ENCODE data around the gene ZNF512B. TPM values are rescaled to one million over a fixed set of nuclear protein-coding genes. Genes with fewer than 3 reads are reported as not detected.

The ZNF512B gene
- total and polyA plus RNA-seq, 2 experiments from 2014 or later = 6.1 to 28.8 TPM

- Histone ChIP-seq H3K27ac (ENCODE audit: low read depth) (0 out of 2 replicates have a peak overlapping the region, but pooled peaks have one; percentile 14), H3K36me3 (ENCODE audit: insufficient read depth) (peaks cover 4% of the 10 kb centered on the region; the same call in 1 of the 2 replicates), H2AFZ (no peak overlapping the region), H3K9me2 (ENCODE audit: insufficient read depth) (no peaks in the 10 kb centered on the region), H3K27me3 (ENCODE audit: insufficient read depth) (no peaks in the 10 kb centered on the region), H3K4me2 (no peak overlapping the region), H4K20me1 (replicated peaks; ENCODE audit: insufficient read depth) (no peaks in the 10 kb centered on the region; the same call in none of the 2 replicates), H3F3A (replicated peaks; ENCODE audit: low read depth) (no peaks in the 10 kb centered on the region; the same call in 1 of the 2 replicates), H3K4me1 (ENCODE audit: insufficient read depth) (no peaks in the 10 kb centered on the region), H3K4me3 (no peak overlapping the region), H3K79me2 (replicated peaks; ENCODE audit: insufficient read depth) (peaks cover 26% of the 10 kb centered on the region)
- H3K4me3 Mint-ChIP-seq = no peak overlapping the region
- TF ChIP-seq STAT1 (IDR thresholded peaks at IDR 0.05; ENCODE audit: unreplicated experiment) (no peak), EZH2 (IDR thresholded peaks at IDR 0.05; ENCODE audit: low read depth, unreplicated experiment) (no peak)
- H3K4me1 Mint-ChIP-seq = no peaks in the 10 kb centered on the region
- peaks cover 12% of the 10 kb centered on the region for H3K36me3 Mint-ChIP-seq (ENCODE audit: low read depth)
- H3K27me3 Mint-ChIP-seq (ENCODE audit: insufficient read depth, low read depth, poor library complexity) = peaks cover 5% of the 10 kb centered on the region
- no peak for ATAC-seq
- DNase-seq (ENCODE audit: low spot score) = no peak
- no peaks in the 10 kb centered on the region for H3K9me3 Mint-ChIP-seq
- no peak overlapping the region for H3K27ac Mint-ChIP-seq
Measured at GRCh38 chr20:63923651-63924050, 46.1 kb downstream of the ZNF512B start.

DNA sequence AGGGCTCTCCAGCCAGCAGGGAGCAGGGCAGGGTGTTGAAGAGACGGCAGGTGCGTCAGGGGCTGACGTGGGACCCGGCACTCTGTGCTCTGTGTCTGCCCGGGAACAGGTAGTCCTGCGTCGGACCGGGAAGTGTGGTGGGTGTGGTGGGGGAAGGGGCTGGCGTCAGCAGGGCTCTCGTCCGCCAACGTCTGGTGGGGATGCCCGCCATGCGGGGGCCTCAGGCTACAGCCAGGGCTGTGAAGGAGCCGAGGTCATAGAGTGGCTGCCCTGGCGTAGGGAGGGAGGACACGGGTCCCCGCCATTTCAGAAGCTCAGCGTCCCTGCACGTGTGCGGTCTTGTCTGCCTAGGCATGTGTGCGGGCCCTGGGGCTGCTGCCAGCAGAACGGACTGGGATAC, 49.5 kb downstream of the ZNF512B start:
- Histone ChIP-seq H3K4me2 (no peak overlapping the region), H4K20me1 (replicated peaks; ENCODE audit: insufficient read depth) (no peaks in the 10 kb centered on the region; the same call in 1 of the 2 replicates)

More for the DNA sequence above, 49.5 kb downstream of the ZNF512B start:
- Mint-ChIP-seq H3K36me3 (ENCODE audit: low read depth) (peaks cover 20% of the 10 kb centered on the region), H3K4me3 (no peak overlapping the region), H3K27ac (no peak overlapping the region), H3K9me3 (peaks cover 3% of the 10 kb centered on the region; the same call in 2 of the 3 replicates), H3K4me1 (no peaks in the 10 kb centered on the region), H3K27me3 (ENCODE audit: insufficient read depth, low read depth, poor library complexity) (peaks cover 5% of the 10 kb centered on the region)
- DNase-seq (ENCODE audit: low spot score) (no peak), ATAC-seq (no peak)
- Histone ChIP-seq H3K27ac (ENCODE audit: low read depth) (no peak overlapping the region), H3K9me2 (ENCODE audit: insufficient read depth) (no peaks in the 10 kb centered on the region), H3F3A (replicated peaks; ENCODE audit: low read depth) (no peaks in the 10 kb centered on the region), H3K36me3 (ENCODE audit: insufficient read depth) (no peaks in the 10 kb centered on the region), H3K4me3 (no peak overlapping the region), H3K27me3 (ENCODE audit: insufficient read depth) (no peaks in the 10 kb centered on the region), H3K79me2 (replicated peaks; ENCODE audit: insufficient read depth) (peaks cover 29% of the 10 kb centered on the region), H3K4me1 (ENCODE audit: insufficient read depth) (no peaks in the 10 kb centered on the region), H2AFZ (no peak overlapping the region)
- TF ChIP-seq NANOG (IDR thresholded peaks at IDR 0.05; ENCODE audit: borderline replicate concordance) (no peak), EZH2 (IDR thresholded peaks at IDR 0.05; ENCODE audit: low read depth, unreplicated experiment) (no peak), POLR2AphosphoS5 (IDR thresholded peaks at IDR 0.05; ENCODE audit: low read depth) (no peak), REST (IDR thresholded peaks at IDR 0.05; ENCODE audit: unreplicated experiment) (no peak), EZH2phosphoT487 (IDR thresholded peaks at IDR 0.05; ENCODE audit: unreplicated experiment) (no peak), ZNF331 (CRISPR knock-in tag; IDR thresholded peaks at IDR 0.05; ENCODE audit: low read depth) (no peak), ZNF114 (CRISPR knock-in tag; IDR thresholded peaks at IDR 0.05) (no peak), CREB1 (CRISPR knock-in tag; IDR thresholded peaks at IDR 0.05; ENCODE audit: low read depth) (no peak), JUNB (IDR thresholded peaks at IDR 0.05; ENCODE audit: unreplicated experiment) (no peak)
- TF ChIP-seq, protein P1, sequence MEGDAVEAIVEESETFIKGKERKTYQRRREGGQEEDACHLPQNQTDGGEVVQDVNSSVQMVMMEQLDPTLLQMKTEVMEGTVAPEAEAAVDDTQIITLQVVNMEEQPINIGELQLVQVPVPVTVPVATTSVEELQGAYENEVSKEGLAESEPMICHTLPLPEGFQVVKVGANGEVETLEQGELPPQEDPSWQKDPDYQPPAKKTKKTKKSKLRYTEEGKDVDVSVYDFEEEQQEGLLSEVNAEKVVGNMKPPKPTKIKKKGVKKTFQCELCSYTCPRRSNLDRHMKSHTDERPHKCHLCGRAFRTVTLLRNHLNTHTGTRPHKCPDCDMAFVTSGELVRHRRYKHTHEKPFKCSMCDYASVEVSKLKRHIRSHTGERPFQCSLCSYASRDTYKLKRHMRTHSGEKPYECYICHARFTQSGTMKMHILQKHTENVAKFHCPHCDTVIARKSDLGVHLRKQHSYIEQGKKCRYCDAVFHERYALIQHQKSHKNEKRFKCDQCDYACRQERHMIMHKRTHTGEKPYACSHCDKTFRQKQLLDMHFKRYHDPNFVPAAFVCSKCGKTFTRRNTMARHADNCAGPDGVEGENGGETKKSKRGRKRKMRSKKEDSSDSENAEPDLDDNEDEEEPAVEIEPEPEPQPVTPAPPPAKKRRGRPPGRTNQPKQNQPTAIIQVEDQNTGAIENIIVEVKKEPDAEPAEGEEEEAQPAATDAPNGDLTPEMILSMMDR (conservative IDR thresholded peaks at IDR 0.05; ENCODE audit: low read depth in 2 of 2) = no peak
